Motor neuron (in vitro differentiated cells): ENCODE data around the gene FAM174C. TPM values are rescaled to one million over a fixed set of nuclear protein-coding genes. Genes with fewer than 3 reads are reported as not detected.

Experiments
- ATAC-seq, 8 experiments: fragments of 200-7000 bp; cut with Tn5 transposase; replicated peaks in 6 of 8; 2 replicates each; pipeline ENCODE4 v1.8.0; 2021; ENCODE audit warnings: mild to moderate bottlenecking in 8 of 8, moderate library complexity in 8 of 8
- H3K27ac ChIP-seq, 2 donors: fragments of 250-450 bp; sonication (Bioruptor Pico); 2 replicates each; pipeline ENCODE4 v1.9.0; 2021; ENCODE audit warnings: antibody characterized with exemption in 2 of 2, mild to moderate bottlenecking in 2 of 2, moderate library complexity in 1 of 2
- H3K4me1 ChIP-seq, 2 donors: fragments of 250-450 bp; sonication (Bioruptor Pico); replicated peaks in 1 of 2; 2 replicates each; pipeline ENCODE4 v1.6.1; 2021; ENCODE audit warnings: antibody characterized with exemption in 2 of 2, mild to moderate bottlenecking in 2 of 2, moderate library complexity in 1 of 2
- H3K4me3 ChIP-seq, 5 donors: fragments of 250-450 bp; sonication (Bioruptor Pico); 2 replicates each; pipeline ENCODE4 v1.9.0; 2021; ENCODE audit warnings: antibody characterized with exemption in 5 of 5, mild to moderate bottlenecking in 5 of 5, moderate library complexity in 4 of 5
- WGBS, 10 experiments: fragments of 450-650 bp; shearing (Covaris generic); methylation state at CpG; one replicate each; pipeline ENCODE4 v1.0.0; 2022; 5-methylcytosine and 5-hydroxymethylcytosine counted together
- in situ Hi-C, 9 experiments: fragments of 400-800 bp; cut with MboI; loops; one replicate each; pipeline ENCODE4 v1.15.0; 2021; ENCODE audit warnings: low sequenced_read_pairs in 9 of 9, low pct_unique_long_range_greater_than_20kb in 2 of 9; ENCODE audit not compliant: unreplicated experiment in 9 of 9
- total RNA-seq, 8 experiments: library from RNA; unstranded; fragments of 300-600 nt; gene quantifications; 2 replicates each; pipeline versions ENCODE4 v1.2.3 to v1.2.4, GENCODE V29; 2022

Gene FAM174C
- total RNA-seq, 8 experiments from 2014 or later, result 14.2 to 88.9 (median 25.3) TPM

DNA sequence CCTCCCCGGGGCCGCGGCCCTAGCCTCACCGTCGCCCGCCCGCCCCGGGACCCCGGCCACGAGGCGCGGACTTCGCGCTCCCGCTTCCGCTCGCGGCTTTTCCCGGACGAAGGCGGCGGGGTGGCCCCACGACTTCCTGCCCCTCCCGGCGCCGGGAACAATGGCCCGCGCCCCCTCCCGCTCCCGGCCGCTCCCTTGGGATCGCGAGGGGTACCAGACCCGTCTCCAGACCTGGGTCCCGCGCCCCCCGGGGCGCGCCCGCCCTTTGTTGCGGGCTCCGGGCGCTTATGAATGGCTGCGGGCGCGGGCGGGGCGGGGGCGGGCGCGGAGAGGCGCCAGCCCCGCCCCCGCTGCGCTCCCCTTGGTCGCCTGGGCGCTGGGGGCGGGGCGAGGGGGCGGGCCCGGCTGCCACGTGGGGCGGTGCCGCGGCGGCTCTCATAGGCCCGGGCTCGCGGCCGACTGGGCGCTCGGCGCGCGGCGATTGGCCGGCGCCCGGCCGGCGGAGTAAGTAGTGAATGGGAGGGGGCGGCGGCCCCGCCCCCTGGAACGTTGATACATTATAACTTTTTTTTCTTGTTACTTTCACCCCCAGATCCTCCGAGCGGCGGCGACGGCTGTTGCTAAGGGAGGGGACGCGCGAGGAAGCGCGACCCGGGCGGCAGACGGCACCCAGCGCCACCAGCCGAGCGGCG, 25.9 kb upstream of the FAM174C start:
- H3K4me1 ChIP-seq, result peaks cover 27 to 44% of the 10 kb centered on the region in 2 donors
- peak overlapping the region; percentile 98 to 99 for H3K27ac ChIP-seq
- WGBS, 10 experiments, result 1% methylated on average over 14 of the region's 102 CpGs; no CpG with 5 or more reads in 9 of the 10 experiments
- peak; percentile 1 to 47 (median 30) for ATAC-seq
- peak overlapping the region; percentile 56 to 93 (median 65) for H3K4me3 ChIP-seq
- in situ Hi-C loops, result no loop called here

- in situ Hi-C loops, result no loop called here
- WGBS, 10 experiments, result 0% methylated on average over 1 of the region's 67 CpGs; no CpG with 5 or more reads in 9 of the 10 experiments
- ATAC-seq, result no peak
- Histone ChIP-seq H3K27ac (peak overlapping the region; percentile 98 to 99), H3K4me1 (peaks cover 21 to 38% of the 10 kb centered on the region in 2 donors), H3K4me3 (peak overlapping the region; percentile 56 to 93 (median 65))
These were observed 25.3 kb upstream of the FAM174C start for GRCh38 chr19:1249990-1250436.

- Histone ChIP-seq H3K4me1 (peaks cover 20 to 32% of the 10 kb centered on the region in 2 donors), H3K27ac (peak overlapping the region; percentile 98 to 99), H3K4me3 (peak overlapping the region; percentile 56 to 93 (median 65))
- peak in 5 of 8 experiments; percentile 5 to 34 (median 28) for ATAC-seq
- in situ Hi-C loops, result no loop called here
- WGBS, 10 experiments, result 0% methylated on average over 2 of the region's 90 CpGs; no CpG with 5 or more reads in 9 of the 10 experiments
These were observed 24.7 kb upstream of the FAM174C start for GRCh38 chr19:1250437-1251260.

- in situ Hi-C loops, result no loop called here
- peak overlapping the region; percentile 56 to 93 (median 65) for H3K4me3 ChIP-seq
- peak in 4 of 8 experiments; percentile 0 for ATAC-seq
- peak overlapping the region; percentile 98 to 99 for H3K27ac ChIP-seq
- H3K4me1 ChIP-seq, result peaks cover 20 to 22% of the 10 kb centered on the region in 2 donors
- no CpG with 5 or more reads among the region's 41 CpGs for WGBS, 10 experiments
These were observed 23.8 kb upstream of the FAM174C start for GRCh38 chr19:1251330-1252220.

DNA sequence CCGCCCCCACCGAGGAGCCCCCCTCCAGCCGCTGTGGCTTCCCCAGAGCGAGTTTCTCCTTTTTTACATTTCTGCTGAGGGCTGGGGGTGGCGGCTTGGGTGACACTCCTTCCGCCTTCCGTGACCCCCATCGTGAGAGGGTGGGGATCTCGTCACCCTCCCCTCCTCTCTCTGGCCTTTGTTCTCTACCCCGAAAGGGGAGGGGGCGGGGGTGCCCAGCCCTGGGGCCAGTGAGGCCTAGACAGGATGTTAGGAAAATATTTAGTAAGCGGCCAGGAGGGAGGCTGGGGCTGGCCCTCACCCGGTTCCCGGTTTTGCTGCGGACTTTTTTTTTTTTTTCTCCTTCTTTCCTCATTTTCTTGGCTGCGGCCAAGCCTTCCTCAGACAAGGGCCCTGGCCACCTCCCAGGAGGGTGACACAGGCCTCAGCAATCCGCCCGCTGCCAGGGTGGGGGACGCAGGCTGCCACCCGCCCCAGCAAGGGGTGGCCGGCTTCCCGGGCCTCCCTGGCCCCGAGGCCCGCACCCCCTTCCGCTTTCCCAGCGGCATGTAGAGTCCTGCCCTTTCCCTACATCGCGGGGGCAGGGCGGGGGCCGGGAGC, 23.0 kb upstream of the FAM174C start:
- H3K4me1 ChIP-seq, result peaks cover 19 to 20% of the 10 kb centered on the region in 2 donors
- in situ Hi-C loops, result no loop called here
- peak overlapping the region; percentile 56 to 93 (median 65) for H3K4me3 ChIP-seq
- H3K27ac ChIP-seq, result peak overlapping the region; percentile 98 to 99
- no CpG with 5 or more reads among the region's 30 CpGs for WGBS, 10 experiments
- ATAC-seq, result peak in 5 of 8 experiments; percentile 0 to 6 (median 1)

DNA sequence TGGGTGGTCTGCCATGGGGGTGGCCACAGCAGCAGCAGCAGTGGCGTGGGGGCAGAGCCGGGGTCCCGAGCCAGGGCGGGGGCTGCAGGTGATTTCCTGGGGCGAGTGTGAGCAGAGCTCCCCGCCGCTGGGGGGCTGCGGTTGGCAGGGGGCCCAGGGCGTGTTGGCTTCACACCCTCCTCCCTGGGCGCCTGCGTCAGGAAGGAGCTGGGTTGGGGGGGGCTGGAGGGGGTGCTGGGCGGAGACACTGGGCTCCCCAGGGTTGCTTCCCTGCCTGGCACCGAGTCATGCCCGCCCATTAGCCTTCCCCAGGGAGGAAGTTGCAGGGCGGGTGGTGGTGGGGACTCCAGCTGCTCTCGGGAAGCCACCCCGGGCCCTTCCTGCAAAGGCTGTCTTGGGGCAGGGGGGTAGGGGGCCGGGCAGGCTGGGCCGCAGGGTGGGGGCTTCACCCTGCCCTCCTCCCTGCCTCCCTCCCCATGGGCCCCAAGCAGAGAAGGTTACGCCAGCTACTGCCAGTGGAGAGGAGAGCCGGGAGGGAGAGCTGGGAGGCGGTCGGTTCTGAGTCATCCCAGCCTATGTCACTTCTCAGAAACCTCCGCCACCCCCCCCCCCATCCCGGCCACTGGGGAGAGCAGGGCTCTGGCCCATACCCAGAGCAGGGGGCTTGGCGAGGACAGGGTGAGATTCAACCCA, 22.4 kb upstream of the FAM174C start:
- peak; percentile 3 to 45 (median 36) for ATAC-seq
- H3K27ac ChIP-seq, result peak overlapping the region; percentile 98 to 99
- peaks cover 20 to 21% of the 10 kb centered on the region in 2 donors for H3K4me1 ChIP-seq
- H3K4me3 ChIP-seq, result peak overlapping the region; percentile 56 to 93 (median 65)
- no CpG with 5 or more reads among the region's 26 CpGs for WGBS, 10 experiments
- in situ Hi-C loops, result no loop called here

DNA sequence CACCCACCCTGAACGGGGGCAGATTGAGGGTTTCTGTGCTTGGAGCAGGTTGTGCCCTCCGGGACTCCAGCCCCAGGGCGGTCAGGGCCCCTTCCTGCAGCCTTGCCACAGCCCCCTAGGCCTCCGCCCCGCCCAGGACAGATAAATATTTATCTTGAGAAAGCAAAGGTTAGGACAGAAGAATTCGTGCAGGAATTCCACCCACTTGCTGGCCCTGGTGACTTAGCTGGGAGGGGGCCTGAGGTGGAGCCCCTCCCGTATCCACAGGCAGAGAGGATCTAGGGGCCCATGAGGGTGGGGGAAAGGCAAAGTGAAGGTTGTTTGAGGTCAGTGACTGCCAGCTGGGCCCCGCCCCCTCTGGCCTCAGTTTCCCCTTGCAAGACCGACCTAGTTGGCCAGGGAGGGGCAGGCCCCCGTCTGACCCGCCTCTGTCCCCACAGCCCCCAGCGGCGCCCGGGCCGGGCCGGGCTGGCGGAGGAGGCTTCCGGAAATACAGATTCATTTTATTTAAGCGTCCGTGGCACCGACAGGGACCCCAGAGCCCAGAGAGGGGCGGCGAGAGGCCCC, 21.7 kb upstream of the FAM174C start:
- H3K27ac ChIP-seq, result peak overlapping the region; percentile 98 to 99
- ATAC-seq, result peak in 3 of 8 experiments; percentile 0 to 4 (median 0)
- 0 to 88% (median 20%) methylated on average over 1 to 6 of the region's 23 CpGs; no CpG with 5 or more reads in 7 of the 10 experiments for WGBS, 10 experiments
- H3K4me1 ChIP-seq, result peaks cover 18 to 20% of the 10 kb centered on the region in 2 donors
- in situ Hi-C loops, result no loop called here
- peak overlapping the region in 3 of 5 donors; percentile 59 to 93 (median 65) for H3K4me3 ChIP-seq

DNA sequence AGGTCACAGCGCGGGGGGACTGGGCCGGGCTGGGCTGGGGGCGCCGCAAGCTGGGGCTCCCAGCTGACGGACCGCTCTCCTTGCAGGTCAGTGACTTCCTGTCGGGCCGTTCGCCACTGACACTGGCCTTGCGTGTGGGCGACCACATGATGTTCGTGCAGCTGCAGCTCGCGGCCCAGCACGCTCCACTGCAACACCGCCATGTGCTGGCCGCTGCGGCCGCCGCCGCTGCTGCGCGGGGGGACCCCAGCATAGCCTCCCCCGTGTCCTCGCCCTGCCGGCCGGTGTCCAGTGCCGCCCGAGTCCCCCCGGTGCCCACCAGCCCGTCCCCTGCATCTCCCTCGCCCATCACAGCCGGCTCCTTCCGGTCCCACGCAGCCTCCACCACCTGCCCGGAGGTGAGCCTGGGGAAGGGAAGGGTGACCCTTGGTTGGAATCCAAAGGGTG, 21.2 kb upstream of the FAM174C start:
- ATAC-seq, result no peak
- Histone ChIP-seq H3K4me1 (peaks cover 22 to 24% of the 10 kb centered on the region in 2 donors), H3K27ac (peak overlapping the region in 1 of 2 donors; percentile 98), H3K4me3 (no peak overlapping the region)
- in situ Hi-C loops, result no loop called here
- 95% methylated on average over 9 of the region's 37 CpGs; no CpG with 5 or more reads in 9 of the 10 experiments for WGBS, 10 experiments

- WGBS, 10 experiments, result 60 to 100% (median 100%) methylated on average over 1 to 2 of the region's 20 CpGs; no CpG with 5 or more reads in 7 of the 10 experiments
- Histone ChIP-seq H3K4me1 (peaks cover 27 to 30% of the 10 kb centered on the region in 2 donors), H3K4me3 (no peak overlapping the region), H3K27ac (no peak overlapping the region)
- in situ Hi-C loops, result no loop called here
- ATAC-seq, result no peak
These were observed 20.7 kb upstream of the FAM174C start for GRCh38 chr19:1254530-1255185.

GRCh38 chr19:1255186-1256161, 19.9 kb upstream of the FAM174C start:
- Histone ChIP-seq H3K4me1 (peaks cover 32 to 38% of the 10 kb centered on the region in 2 donors), H3K4me3 (no peak overlapping the region), H3K27ac (no peak overlapping the region)
- WGBS, 10 experiments, result 76 to 98% (median 82%) methylated on average over 3 to 17 of the region's 52 CpGs; no CpG with 5 or more reads in 6 of the 10 experiments
- in situ Hi-C loops, result no loop called here
- no peak for ATAC-seq
